B cell (primary cell): ENCODE measurements around the gene GRID1. TPM values are rescaled to one million over a fixed set of nuclear protein-coding genes. Genes with fewer than 3 reads are reported as not detected.

ENCODE experiments used
- ATAC-seq: fragments of 200-7000 bp; cut with Tn5 transposase; one replicate; pipeline ENCODE4 v1.10.0; 2021; ENCODE audit warnings: low read depth, mild to moderate bottlenecking, moderate number of reproducible peaks, moderate library complexity
- CTCF ChIA-PET: fragments of 350-600 bp; sonication (Branson Sonifier 250); formaldehyde crosslinking; loops from one replicate; lab custom pipeline; 2021; ENCODE audit warnings: antibody characterized with exemption, inconsistent platforms; lab: Charles Lee
- POLR2A ChIA-PET: fragments of 350-600 bp; sonication (Branson Sonifier 250); formaldehyde crosslinking; loops from one replicate; lab custom pipeline; 2021; ENCODE audit warnings: antibody characterized with exemption; lab: Charles Lee
- DNase-seq: peaks from one replicate; pipeline ENCODE4 v3.0.0; 2013
- H2AFZ ChIP-seq: 2 replicates; pipeline ENCODE4 v1.6.1; 2012; ENCODE audit warnings: mild to moderate bottlenecking, low read depth, low read length; ENCODE audit not compliant: insufficient read depth, poor library complexity, severe bottlenecking
- H3K27ac ChIP-seq, 2 donors: 1 replicate in 1 of 2; 2 replicates in 1 of 2; pipeline ENCODE4 v1.5.1; 2012 to 2013; ENCODE audit warnings: low read length in 2 of 2, mild to moderate bottlenecking in 2 of 2, moderate library complexity in 1 of 2
- H3K27me3 ChIP-seq, 4 experiments: fragments of 200-600 bp in 1 of 4; sonication (generic) in 1 of 4; replicated peaks in 1 of 4; 1 replicate in 2 of 4; 2 replicates in 2 of 4; pipeline versions ENCODE4 v1.6.1 to v1.7.0; 2013 to 2016; ENCODE audit warnings: low read length in 3 of 4, mild to moderate bottlenecking in 2 of 4, mixed read lengths in 1 of 4, moderate library complexity in 1 of 4; ENCODE audit not compliant: insufficient read depth in 4 of 4, control insufficient read depth in 3 of 4; ENCODE audit errors: control extremely low read depth in 1 of 4
- H3K36me3 ChIP-seq, 2 experiments: replicated peaks in 1 of 2; 1 replicate in 1 of 2; 2 replicates in 1 of 2; pipeline versions ENCODE4 v1.6.1 to v1.7.1; 2013; ENCODE audit warnings: low read length in 1 of 2; ENCODE audit not compliant: insufficient read depth in 2 of 2, control insufficient read depth in 1 of 2; ENCODE audit errors: control extremely low read depth in 1 of 2, extremely low read depth in 1 of 2
- H3K4me1 ChIP-seq, 2 donors: fragments of 200-600 bp in 1 of 2; sonication (generic) in 1 of 2; 1 replicate in 1 of 2; 2 replicates in 1 of 2; pipeline versions ENCODE4 v1.5.1 to v1.6.1; 2013 to 2017; ENCODE audit warnings: low read length in 2 of 2; ENCODE audit not compliant: control insufficient read depth in 2 of 2, insufficient read depth in 2 of 2
- H3K4me2 ChIP-seq: replicated peaks from 2 replicates; pipeline ENCODE3; 2012; ENCODE audit warnings: mild to moderate bottlenecking, low read depth, low read length; ENCODE audit not compliant: poor library complexity, severe bottlenecking
- H3K4me3 ChIP-seq, 5 experiments: fragments of 200-600 bp in 1 of 5; sonication (generic) in 1 of 5; 1 replicate in 3 of 5; 2 replicates in 2 of 5; pipeline versions ENCODE4 v1.5.1 to v1.7.0; 2011 to 2016; ENCODE audit warnings: low read length in 4 of 5, mild to moderate bottlenecking in 4 of 5, low read depth in 2 of 5, control low read depth in 1 of 5, moderate library complexity in 1 of 5; ENCODE audit not compliant: insufficient read depth in 1 of 5; ENCODE audit errors: control extremely low read depth in 1 of 5, extremely low read depth in 1 of 5
- H3K79me2 ChIP-seq: fragments of 200-600 bp; sonication (generic); one replicate; pipeline ENCODE4 v1.6.0; 2016; ENCODE audit warnings: low read length; ENCODE audit not compliant: control insufficient read depth, insufficient read depth
- H3K9ac ChIP-seq: fragments of 200-600 bp; sonication (generic); 2 replicates; pipeline ENCODE4 v1.6.1; 2017; ENCODE audit warnings: mild to moderate bottlenecking, low read length, moderate library complexity
- H3K9me3 ChIP-seq, 3 donors: one replicate each; pipeline versions ENCODE4 v1.6.1 to v1.7.1; 2013; ENCODE audit warnings: low read length in 2 of 3; ENCODE audit not compliant: control insufficient read depth in 2 of 3, insufficient read depth in 1 of 3; ENCODE audit errors: control extremely low read depth in 1 of 3
- H4K20me1 ChIP-seq: 2 replicates; pipeline ENCODE4 v1.6.0; 2012; ENCODE audit warnings: mild to moderate bottlenecking, low read length; ENCODE audit not compliant: insufficient read depth, control insufficient read depth, poor library complexity, severe bottlenecking
- H3K27ac Mint-ChIP-seq: one replicate; pipeline ENCODE4 v1.8.0; 2021; ENCODE audit warnings: mixed read lengths
- H3K27me3 Mint-ChIP-seq: one replicate; pipeline ENCODE4 v1.8.0; 2021; ENCODE audit warnings: mixed read lengths
- H3K4me1 Mint-ChIP-seq: one replicate; pipeline ENCODE4 v1.8.0; 2021; ENCODE audit warnings: mixed read lengths
- H3K4me3 Mint-ChIP-seq: one replicate; pipeline ENCODE4 v1.8.0; 2021; ENCODE audit warnings: mixed read lengths
- H3K9me3 Mint-ChIP-seq: one replicate; pipeline ENCODE4 v1.8.0; 2022; ENCODE audit warnings: mixed read lengths; ENCODE audit not compliant: insufficient read depth
- CTCF ChIP-seq: fragments of 200-600 bp; IDR thresholded peaks from one replicate; pipeline ENCODE4 v1.8.0; 2022; ENCODE audit warnings: antibody characterized with exemption, mild to moderate bottlenecking
- EZH2 ChIP-seq: IDR thresholded peaks from 2 replicates; pipeline ENCODE4 v1.6.1; 2012; ENCODE audit warnings: borderline replicate concordance, low read depth, mild to moderate bottlenecking, moderate library complexity, low read length; ENCODE audit not compliant: insufficient read depth, poor library complexity, severe bottlenecking
- WGBS: methylation state at CpG from one replicate; pipeline ENCODE4 v1.1.5; 2013; ENCODE audit warnings: missing lambda C conversion rate; ENCODE audit not compliant: insufficient coverage; 5-methylcytosine and 5-hydroxymethylcytosine counted together
- intact Hi-C: fragments of 100-400 bp; cut with micrococcal nuclease; formaldehyde crosslinking; loops from one replicate; pipeline ENCODE4 v1.10.0; 2022
- polyA plus RNA-seq: library from polyadenylated mRNA; depleted of rRNA; stranded (reverse); fragments of >200 nt; gene quantifications from 2 replicates; pipeline ENCODE4 v1.2.3, GENCODE V29; 2012
- total RNA-seq, 2 donors: library from RNA; stranded (reverse); fragments of 120-200 nt in 1 of 2; gene quantifications; 1 replicate in 1 of 2; 2 replicates in 1 of 2; pipeline versions ENCODE4 v1.2.3 to v1.2.4, GENCODE V29; 2013 to 2022

Gene GRID1
- total and polyA plus RNA-seq, 2 donors (not counting 1 experiment from before 2014, with no cell fraction given), result not detected

GRCh38 chr10:86372784-86373239, 6.2 kb upstream of the GRID1 start:
- POLR2A ChIA-PET, result no interaction called here
- Histone ChIP-seq H3K9ac (no peak overlapping the region), H3K4me2 (no peak overlapping the region), H3K4me1 (peaks cover 5 to 12% of the 10 kb centered on the region in 2 donors), H3K79me2 (no peaks in the 10 kb centered on the region), H3K27ac (no peak overlapping the region), H3K4me3 (no peak overlapping the region), H2AFZ (no peak overlapping the region), H3K9me3 (peaks cover 0 to 8% (median 0%) of the 10 kb centered on the region in 3 donors), H4K20me1 (no peaks in the 10 kb centered on the region), H3K36me3 (no peaks in the 10 kb centered on the region), H3K27me3 (peaks cover 0 to 63% (median 17%) of the 10 kb centered on the region in 4 experiments)
- TF ChIP-seq EZH2 (no peak), CTCF (no peak)
- ATAC-seq, result no peak
- Mint-ChIP-seq H3K9me3 (no peaks in the 10 kb centered on the region), H3K27me3 (peaks cover 61% of the 10 kb centered on the region), H3K4me3 (no peak overlapping the region), H3K4me1 (peaks cover 8% of the 10 kb centered on the region), H3K27ac (no peak overlapping the region)
- intact Hi-C loops, result loop anchor here (10.0 kb wide), 1 partner anchor 1528 kb away; no protein-coding TSS in a partner anchor
- no peak for DNase-seq
- CTCF ChIA-PET, result no interaction called here
- 100% methylated on average over 1 of the region's 5 CpGs for WGBS

- no peak for DNase-seq
- no peak overlapping the region for H3K4me3 ChIP-seq
- Mint-ChIP-seq H3K27me3 (peaks cover 63% of the 10 kb centered on the region), H3K4me1 (peaks cover 9% of the 10 kb centered on the region), H3K27ac (no peak overlapping the region), H3K4me3 (no peak overlapping the region), H3K9me3 (no peaks in the 10 kb centered on the region)
- H3K79me2 ChIP-seq, result no peaks in the 10 kb centered on the region
- H3K4me2 ChIP-seq, result no peak overlapping the region
- peaks cover 0 to 63% (median 19%) of the 10 kb centered on the region in 4 experiments for H3K27me3 ChIP-seq
- H3K9me3 ChIP-seq, result peaks cover 0 to 8% (median 0%) of the 10 kb centered on the region in 3 donors
- peaks cover 10 to 13% of the 10 kb centered on the region in 2 donors for H3K4me1 ChIP-seq
- ATAC-seq, result no peak
- H2AFZ ChIP-seq, result no peak overlapping the region
- H3K36me3 ChIP-seq, result no peaks in the 10 kb centered on the region
- H3K27ac ChIP-seq, result no peak overlapping the region
- WGBS, result 88% methylated on average over 5 of the region's 7 CpGs
- TF ChIP-seq CTCF (no peak), EZH2 (no peak)
- CTCF ChIA-PET, result no interaction called here
- intact Hi-C loops, result loop anchor here (10.0 kb wide), 1 partner anchor 1527 kb away; no protein-coding TSS in a partner anchor
- POLR2A ChIA-PET, result no interaction called here
- H3K9ac ChIP-seq, result no peak overlapping the region
- no peaks in the 10 kb centered on the region for H4K20me1 ChIP-seq
Observed at GRCh38 chr10:86372119-86372783, 5.7 kb upstream of the GRID1 start.
